Fibroblast of the aortic adventitia (primary cell): ENCODE measurements around the gene EDIL3. TPM values are rescaled to one million over a fixed set of nuclear protein-coding genes. Genes with fewer than 3 reads are reported as not detected.
"Not testable (repeated sequence)": the region's sequence is repeated elsewhere in the genome, so short reads cannot be mapped to it uniquely, and the experiment has no call there.

Experiments
- DNase-seq: peaks from one replicate; pipeline ENCODE4 v3.0.0-alpha.2; 2010; ENCODE audit warnings: low read depth
- H3K4me3 ChIP-seq: 2 replicates; pipeline ENCODE4 v1.5.1; 2011; ENCODE audit warnings: low read depth, mild to moderate bottlenecking, control low read depth, low read length, moderate library complexity
- total RNA-seq: library from RNA; depleted of rRNA; stranded (reverse); fragments of >200 nt; gene quantifications from 2 replicates; pipeline ENCODE4 v1.2.3, GENCODE V29; 2012; ENCODE audit warnings: low replicate concordance
- TF ChIP-seq, protein P1 (sequence below): IDR thresholded peaks from 2 replicates; pipeline ENCODE4 v1.5.1; 2011; ENCODE audit warnings: mild to moderate bottlenecking, low read length, control low read depth, inconsistent platforms; ENCODE audit not compliant: insufficient read depth

The EDIL3 gene
- total RNA-seq, 1 donor, result 248 TPM

DNA sequence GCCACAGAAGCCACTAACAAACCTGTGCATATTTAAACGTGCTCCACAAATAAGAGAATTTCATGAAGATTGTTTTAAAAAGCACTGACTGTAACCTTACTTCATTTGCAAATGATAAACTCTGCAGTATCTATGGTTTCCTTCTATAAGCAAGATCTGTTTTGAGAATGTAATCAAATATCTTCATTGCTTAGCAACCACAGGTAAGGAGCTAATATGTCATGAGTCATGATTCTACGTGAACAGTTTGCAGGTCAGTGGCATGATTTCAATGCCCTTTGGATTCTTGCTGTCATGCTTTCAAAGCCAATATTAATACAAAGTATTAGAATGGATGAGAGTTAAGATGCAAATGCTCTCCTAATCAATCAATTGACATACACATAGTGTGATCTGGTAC lies 325.0 kb downstream of the EDIL3 start:
- TF ChIP-seq, protein P1, sequence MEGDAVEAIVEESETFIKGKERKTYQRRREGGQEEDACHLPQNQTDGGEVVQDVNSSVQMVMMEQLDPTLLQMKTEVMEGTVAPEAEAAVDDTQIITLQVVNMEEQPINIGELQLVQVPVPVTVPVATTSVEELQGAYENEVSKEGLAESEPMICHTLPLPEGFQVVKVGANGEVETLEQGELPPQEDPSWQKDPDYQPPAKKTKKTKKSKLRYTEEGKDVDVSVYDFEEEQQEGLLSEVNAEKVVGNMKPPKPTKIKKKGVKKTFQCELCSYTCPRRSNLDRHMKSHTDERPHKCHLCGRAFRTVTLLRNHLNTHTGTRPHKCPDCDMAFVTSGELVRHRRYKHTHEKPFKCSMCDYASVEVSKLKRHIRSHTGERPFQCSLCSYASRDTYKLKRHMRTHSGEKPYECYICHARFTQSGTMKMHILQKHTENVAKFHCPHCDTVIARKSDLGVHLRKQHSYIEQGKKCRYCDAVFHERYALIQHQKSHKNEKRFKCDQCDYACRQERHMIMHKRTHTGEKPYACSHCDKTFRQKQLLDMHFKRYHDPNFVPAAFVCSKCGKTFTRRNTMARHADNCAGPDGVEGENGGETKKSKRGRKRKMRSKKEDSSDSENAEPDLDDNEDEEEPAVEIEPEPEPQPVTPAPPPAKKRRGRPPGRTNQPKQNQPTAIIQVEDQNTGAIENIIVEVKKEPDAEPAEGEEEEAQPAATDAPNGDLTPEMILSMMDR, result no peak
- H3K4me3 ChIP-seq, result no peak overlapping the region
- DNase-seq, result no peak

DNA sequence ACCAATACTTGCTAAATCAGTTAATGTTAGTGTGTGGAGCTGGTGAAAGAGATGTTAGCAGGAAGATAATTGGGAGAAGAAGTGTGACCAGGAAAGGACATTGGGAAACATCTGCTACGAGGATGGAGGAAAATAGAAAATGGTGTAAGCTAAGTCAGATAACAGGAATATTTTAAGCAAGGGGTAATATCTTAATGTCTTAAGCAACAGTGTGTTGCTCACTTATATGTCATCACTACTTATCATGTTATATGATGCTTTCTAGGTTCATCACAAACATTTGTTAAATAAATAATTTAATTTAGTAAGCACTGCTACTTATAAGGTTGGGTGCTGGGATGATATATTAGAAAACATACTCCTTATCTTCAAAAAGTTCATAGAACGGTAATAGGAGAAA lies 326.1 kb downstream of the EDIL3 start:
- TF ChIP-seq, protein P1, result no peak
- H3K4me3 ChIP-seq, result no peak overlapping the region
- no peak for DNase-seq

DNA sequence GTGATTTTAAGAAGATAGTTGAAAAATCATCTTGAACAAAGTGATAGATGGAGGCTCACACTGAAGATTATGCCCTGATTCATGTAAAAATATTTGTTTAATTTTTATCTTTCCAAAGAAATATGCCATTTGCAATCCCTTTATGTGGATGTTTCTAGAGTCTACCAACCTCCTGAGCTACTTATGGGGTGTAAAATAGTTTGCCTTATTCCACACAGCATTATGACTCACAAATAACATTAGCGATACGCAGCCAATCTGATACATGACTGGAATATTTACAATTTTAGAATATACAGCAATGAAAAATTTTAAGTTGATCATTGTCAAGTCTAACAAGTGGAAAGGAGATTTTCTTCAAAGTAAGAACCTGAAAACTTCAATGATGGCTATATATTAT lies 327.5 kb downstream of the EDIL3 start:
- no peak for DNase-seq
- TF ChIP-seq, protein P1, result no peak
- H3K4me3 ChIP-seq, result no peak overlapping the region

DNA sequence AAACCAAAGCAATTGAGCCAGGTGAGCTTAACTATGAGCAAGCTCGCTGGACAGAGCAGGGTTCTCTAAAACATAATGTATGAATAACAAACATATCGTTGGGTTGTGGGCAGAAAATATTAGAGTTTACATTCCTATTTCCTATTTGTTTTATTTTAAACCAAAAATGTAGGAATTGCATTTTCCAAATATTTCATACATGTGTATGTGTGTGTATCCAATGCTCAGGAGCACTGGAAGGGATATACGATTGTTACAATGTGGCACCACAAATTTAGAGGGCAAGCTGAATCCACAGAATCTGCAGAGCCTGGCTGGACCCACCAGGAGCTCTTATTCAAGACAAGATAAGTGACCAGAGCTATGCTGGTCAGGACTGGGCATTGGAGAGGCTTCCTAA lies 338.7 kb downstream of the EDIL3 start:
- no peak for DNase-seq
- H3K4me3 ChIP-seq, result no peak overlapping the region
- TF ChIP-seq, protein P1, result no peak

DNA sequence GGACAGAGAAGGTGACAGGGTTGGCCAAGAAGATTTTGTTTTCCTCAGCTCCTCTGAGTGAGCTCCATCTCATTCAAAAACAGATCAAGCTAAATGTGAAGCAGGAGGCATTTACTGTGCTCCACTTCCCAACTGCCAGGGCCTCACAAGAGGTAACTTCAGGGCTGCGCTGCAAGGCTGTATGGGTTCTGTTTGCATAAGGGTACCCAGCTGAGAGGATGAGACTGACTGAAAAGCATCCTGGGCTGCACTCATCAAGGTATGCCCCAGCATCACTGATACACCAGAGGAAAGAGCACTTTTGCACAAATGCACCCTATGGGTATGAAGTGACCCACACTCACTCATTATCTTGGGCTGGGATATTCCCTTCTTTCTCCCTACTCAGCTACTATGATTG lies 347.8 kb downstream of the EDIL3 start:
- no peak for DNase-seq
- TF ChIP-seq, protein P1, result no peak
- H3K4me3 ChIP-seq, result no peak overlapping the region

DNA sequence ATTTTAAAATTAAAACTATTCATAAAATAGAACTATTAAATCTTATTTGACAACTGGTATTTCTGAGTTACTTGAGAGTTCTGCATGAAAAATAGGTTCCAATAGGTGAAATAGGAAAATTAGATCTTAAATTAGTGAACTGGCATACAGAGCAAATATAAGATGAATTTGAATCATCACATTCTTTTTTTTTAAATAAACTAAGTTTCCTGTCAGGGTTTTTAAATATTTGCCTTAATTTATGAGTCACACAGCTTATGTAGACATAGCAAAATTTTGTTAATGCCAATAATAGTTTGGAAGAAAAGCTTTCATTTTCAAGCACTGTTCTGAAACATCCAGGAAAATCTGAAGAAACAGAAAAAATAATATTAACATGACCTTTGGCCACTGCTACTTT lies 352.4 kb downstream of the EDIL3 start:
- H3K4me3 ChIP-seq, result no peak overlapping the region
- TF ChIP-seq, protein P1, result no peak
- DNase-seq, result peak; percentile 39

DNA sequence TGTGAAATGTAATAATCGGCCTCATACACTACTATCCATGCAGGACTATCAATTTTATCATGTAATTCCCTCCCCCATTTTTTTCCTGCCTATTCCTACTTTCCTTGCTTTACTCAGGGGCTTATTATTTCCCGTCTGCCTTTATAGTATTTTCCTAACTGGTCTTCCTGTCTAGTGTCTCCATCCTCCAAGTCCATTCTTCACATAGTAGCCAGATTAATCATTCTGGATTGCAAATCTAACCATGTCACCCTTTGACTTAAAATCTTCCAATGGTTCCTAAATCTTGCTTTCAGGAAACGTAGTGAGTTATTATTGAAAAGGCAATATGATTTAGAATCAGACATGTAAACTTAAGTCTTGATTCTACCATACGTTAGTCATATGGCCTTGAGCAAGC lies 356.6 kb downstream of the EDIL3 start:
- peak; percentile 30 for DNase-seq
- TF ChIP-seq, protein P1, result no peak
- no peak overlapping the region for H3K4me3 ChIP-seq

DNA sequence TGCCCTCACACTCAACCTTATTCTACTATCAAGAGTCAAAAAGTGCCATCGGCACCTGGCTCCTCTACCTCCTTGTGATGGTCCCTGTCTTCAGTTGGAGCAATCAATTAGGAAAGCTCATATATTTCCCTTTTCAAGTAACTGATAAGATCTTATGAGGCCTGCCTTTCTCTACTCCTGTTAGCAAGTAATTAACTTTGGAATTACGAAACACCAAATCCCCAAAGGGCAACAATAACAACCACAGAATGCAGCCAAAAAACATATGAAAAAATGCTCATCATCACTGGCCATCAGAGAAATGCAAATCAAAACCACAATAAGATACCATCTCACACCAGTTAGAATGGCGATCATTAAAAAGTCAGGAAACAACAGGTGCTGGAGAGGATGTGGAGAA lies 366.2 kb downstream of the EDIL3 start:
- H3K4me3 ChIP-seq, DNase-seq: not testable (repeated sequence)
